Pulmonary artery endothelial cell (primary cell): ENCODE measurements around the gene FBXO39. TPM values are rescaled to one million over a fixed set of nuclear protein-coding genes. Genes with fewer than 3 reads are reported as not detected.
"Not testable (repeated sequence)": the region's sequence is repeated elsewhere in the genome, so short reads cannot be mapped to it uniquely, and the experiment has no call there.

Experiments used
- DNase-seq: peaks from one replicate; pipeline ENCODE4 v3.0.0-alpha.2; 2011; ENCODE audit warnings: low read depth, low spot score
- total RNA-seq: library from RNA; depleted of rRNA; stranded (reverse); fragments of >200 nt; gene quantifications from 2 replicates; pipeline ENCODE4 v1.2.3, GENCODE V29; 2014

Gene FBXO39
- total RNA-seq, 1 donor from 2014 or later: 1.4 TPM

DNA sequence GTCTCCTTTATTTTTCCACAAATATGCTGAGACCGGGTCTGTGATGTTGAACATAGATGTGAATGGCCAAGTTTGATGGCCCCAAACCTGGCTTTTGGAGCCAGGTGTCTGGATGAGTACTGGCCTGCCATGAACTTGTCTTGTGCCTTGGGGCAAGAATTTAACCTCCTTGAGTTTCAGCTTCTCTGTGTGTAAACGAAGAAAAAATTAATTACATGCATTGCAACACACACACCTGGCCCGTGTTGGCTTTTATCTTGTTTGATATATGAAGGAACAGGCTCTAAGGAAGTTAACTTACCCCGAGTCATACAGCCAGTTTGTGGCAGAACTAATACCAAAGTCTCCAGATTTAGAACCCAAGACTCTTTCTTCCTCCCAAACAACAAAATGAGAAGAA lies 13.1 kb downstream of the FBXO39 start:
- no peak for DNase-seq

DNA sequence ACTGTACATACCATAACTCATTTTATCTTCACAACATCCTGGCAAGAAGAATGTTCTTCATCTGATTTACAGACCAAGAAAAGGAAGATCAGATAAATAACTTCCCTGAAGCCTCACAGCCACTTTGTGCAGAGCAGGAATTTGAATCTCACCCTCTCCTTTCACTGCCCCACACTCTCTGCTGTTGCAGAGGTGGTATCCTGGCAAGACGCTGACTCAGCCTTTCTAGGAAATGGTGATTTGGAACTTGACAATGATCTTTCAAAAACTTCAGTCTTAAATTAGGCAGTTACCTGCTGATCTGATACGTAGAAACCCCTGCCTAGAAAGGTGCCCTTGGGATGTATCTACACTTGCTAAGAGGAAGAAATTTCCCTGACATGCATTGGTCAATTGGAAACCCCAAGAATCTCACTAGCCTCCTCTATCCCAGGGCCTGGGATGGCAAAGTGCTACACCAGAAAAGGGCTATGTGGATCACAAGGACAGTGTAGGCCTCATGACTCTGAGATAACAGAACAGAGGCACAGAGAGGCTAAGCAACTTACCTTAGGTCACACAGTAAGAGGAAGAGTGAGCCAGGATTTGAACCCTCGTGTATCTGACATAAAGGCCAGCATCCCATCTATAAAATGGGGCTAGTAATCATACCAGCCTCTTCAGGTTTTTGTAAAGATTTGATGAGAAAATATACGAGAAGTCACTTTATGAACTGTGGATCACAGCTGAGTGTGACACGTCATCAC lies 17.9 kb downstream of the FBXO39 start:
- no peak for DNase-seq

DNA sequence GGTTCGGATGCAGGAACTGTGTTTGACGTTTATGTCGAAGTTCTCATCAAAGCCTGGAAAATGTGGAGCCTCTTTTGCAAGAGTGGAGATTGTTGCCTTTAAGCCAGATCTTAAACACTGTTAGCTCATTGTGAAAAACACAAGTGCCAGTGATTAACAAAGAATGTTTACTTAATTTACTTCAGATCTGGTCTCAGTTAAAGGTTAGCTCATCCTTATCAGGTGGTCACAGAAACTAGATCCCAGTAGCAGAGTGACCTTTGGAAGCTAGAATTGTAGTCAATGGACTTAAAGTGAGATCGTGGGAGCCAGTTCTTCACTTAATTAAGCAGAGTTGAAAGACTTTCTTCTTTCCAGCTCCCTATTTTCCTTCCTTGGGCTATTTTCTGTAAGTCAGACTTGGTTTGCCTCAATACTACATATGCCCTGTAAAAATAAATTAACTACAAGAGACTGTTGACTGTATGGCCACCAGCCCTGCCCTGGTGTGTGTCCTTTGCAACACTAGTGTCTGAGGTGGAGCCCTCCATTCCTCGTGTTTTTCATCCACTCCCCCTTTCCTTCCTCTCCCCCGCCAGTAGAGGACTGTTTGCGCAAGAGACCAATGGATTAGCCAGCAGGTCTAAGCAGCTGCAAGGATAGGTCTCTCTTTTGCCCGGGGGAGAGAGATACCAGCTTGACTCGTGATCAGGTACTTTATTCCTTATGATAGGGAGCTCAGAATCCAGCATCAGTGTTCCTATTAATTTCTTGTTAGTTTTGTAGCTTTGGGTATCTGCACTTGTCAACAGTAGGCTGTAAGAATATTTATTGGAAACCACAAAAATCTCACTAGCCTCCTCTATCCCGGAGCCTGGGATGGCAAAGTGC lies 20.2 kb downstream of the FBXO39 start:
- DNase-seq: no peak

DNA sequence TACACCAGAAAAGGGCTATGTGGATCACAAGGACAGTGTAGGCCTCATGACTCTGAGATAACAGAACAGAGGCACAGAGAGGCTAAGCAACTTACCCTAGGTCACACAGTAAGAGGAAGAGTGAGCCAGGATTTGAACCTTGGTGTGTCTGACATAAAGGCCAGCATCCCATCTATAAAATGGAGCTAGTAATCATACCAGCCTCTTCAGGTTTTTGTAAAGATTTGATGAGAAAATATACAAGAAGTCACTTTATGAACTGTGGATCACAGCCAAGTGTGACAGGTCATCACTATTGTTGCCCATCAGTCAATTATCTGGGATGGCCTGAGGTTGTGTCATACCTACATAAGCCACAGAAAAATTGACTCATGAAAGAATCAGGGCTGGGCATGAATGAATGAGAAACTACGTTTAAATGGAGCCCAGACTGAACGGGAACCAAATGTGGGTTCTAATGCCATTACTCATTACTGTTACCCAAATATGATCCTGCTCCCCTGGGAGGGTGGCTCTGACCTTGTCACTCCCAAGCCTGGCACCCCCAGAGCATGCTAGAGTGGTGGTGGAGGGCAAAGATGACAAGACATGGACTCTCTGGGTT lies 21.0 kb downstream of the FBXO39 start:
- no peak for DNase-seq

DNA sequence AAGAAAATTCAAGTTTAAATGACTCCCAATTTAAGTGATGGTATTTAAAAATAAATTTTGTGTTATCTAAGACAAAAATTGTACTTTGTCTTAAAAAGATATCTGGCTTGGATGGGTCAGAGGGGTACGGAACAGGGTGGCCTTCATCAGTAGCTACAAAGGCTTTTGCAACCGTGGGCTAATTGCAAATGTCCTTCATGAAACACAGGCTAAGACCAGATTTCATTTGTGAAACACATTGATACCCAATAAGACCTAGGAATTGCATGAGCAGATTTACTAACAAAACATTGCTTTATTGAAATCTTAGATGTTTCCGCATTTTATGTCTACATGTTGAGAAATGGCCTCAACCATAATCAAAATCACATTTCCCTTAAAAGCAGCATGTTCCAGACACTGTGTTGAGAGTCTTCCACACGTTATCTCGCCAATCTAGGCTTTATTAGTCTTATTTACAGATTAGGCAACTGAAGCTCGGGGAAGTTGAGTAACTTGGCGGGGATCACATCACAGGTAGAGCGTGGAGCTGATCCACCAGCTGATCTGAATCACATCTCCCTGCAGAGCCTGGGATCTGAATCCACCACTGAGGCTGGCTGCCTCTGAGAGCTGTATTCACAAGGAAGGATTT lies 21.8 kb downstream of the FBXO39 start:
- DNase-seq: no peak

DNA sequence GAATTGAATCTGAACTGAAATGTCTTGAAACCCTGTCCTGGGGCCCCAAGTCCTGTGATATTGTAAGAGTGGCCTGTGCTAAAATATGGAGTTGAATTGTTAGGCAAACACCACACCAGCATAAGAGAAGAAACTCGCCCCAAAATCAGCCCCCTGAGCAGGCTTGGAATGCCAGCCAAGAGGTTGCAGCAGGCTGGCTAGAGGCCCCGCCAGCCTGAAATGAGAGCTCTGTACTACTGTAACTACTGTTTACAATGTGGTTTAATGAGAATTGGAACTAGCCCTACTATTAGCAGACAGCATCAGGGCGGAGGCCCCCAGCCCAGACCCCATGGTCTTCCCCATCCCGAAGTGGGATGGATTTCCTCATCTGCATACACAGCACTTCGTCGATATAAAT lies 23.7 kb downstream of the FBXO39 start:
- no peak for DNase-seq

DNA sequence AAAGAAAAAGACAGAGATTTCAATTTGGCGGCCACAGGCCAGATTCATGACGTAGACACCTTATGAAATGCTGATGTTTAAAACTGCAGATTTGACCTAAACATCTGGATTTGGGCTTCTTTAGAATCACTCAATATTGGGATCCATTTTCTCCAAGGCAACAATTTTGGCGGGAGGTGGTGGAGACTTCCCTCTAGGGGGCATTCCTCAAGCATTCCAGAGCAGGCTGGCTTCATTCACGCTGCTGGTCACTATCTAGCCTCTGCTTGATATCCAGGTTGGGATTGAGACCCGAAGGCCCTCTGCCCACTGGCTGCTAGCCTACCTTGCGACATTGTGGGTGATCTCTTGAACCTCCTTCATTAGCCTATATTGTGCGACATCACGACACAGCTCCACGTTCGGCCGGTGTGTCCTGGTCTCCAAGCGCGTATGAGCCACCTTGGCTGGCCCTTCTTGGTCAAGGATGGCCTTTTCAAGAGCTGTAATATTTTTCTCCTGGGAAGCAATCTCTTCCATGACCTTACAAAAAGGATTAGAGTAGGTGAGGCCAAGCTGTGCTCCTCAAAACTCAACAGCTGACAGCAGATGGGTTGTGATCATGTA lies 24.5 kb downstream of the FBXO39 start:
- DNase-seq: no peak

DNA sequence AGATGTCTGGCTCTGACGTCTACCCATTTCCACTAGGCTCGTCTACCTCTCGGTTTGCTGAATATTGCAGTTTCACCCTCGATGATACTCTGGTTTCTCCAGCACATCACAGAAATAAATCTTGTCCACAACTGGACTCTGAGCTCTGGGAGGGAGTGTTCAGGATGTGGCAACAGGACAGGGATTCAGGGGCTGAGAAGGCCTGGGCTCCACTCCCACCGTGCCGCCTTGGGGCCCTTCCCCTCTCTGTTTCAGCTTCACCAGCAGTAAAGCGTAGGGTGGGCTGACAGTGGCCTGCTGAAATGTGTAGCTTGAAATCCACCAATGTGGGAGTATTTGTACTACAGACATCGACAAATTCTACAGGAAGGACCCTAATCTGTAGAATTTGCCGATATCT lies 35.5 kb downstream of the FBXO39 start:
- no peak for DNase-seq

DNA sequence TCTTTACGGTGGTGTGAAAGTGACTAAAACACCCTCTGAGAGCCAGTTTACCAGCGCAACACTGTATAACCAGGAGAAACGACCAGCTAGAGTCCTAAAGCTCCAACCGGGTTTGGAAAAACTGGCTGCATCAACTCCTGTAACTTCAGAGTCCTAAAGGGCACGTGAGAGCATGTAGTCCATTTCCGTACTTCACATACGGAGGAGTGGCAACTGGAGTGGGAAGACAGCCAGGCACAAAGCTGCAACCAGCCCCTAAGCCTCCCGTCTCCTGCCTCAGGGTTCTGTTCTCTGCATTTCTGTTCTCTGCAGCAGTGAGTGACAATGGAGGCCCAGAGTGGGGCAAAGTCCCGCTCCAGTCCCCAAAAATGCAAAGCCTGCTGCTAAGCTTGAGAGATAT lies 36.3 kb downstream of the FBXO39 start:
- DNase-seq: no peak

DNA sequence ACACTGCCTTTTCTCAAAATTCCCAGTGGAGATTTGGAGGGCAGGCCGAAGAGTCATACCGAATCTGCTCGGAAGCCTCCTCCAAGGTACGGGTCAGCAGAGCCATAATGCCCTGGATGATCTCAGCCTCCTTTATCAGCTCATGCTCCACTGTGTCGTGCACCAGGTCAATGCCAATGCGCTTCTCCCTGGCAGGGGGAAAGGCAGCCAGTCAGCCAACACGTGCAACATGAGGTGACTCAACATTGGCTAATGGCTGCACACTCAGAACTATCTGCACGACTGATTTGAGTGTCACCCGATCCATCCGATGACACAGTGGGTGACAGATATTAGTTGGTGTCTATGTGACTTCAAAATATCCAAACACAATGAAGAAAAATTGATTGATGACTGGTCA lies 39.8 kb downstream of the FBXO39 start:
- DNase-seq: no peak

DNA sequence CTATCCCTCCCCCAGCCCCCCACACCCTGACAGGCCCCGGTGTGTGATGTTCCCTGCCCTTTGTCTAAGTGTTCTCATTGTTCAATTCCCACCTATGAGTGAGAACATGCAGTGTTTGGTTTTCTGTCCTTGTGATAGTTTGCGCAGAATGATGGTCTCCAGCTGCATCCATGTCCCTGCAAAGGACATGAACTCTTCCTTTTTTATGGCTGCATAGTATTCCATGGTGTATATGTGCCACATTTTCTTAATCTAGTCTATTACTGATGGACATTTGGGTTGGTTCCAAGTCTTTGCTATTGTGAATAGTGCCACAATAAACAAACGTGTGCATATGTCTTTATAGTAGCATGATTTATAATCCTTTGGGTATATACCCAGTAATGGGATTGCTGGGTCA lies 40.4 kb downstream of the FBXO39 start:
- not testable (repeated sequence) for DNase-seq

DNA sequence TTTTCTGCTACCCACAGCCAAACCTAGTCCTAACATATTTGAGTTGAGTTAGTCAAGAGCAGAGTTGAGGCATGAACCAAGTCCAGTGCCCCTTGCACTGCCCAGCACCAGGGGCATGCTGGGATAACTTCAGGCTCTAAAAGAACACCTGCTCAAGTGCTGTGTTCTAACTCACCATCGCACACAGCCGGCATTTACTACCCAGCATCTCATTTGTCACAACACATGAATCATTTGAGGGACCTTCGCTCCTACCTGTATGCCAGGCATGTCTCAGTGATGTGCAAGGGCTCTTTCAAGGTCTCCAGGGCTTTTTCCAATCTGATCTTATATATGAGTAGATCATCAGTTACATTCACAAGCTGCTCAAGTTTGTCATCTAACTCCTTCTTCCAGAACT lies 42.9 kb downstream of the FBXO39 start:
- no peak for DNase-seq

DNA sequence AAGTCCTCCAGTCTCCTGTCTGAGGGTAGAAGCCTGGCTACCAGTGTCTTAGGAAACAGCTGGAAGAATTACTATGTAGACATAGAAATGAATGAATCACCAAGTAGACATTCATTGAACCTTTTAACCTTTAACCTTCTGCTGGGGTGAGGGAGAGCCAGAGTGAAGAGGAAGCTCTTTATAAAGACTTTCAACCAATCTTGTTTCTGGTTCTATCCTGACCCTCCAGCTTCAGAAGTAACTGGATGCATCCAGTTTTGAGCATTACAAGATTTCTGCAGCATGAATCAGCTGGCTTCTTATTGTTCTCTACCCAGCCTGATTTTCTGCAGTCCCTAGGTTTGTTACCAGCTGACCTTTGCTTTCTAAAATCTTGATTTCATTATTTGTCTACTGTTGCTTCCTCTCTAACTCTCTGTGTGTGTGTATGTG lies 47.0 kb downstream of the FBXO39 start:
- peak; percentile 26 for DNase-seq

DNA sequence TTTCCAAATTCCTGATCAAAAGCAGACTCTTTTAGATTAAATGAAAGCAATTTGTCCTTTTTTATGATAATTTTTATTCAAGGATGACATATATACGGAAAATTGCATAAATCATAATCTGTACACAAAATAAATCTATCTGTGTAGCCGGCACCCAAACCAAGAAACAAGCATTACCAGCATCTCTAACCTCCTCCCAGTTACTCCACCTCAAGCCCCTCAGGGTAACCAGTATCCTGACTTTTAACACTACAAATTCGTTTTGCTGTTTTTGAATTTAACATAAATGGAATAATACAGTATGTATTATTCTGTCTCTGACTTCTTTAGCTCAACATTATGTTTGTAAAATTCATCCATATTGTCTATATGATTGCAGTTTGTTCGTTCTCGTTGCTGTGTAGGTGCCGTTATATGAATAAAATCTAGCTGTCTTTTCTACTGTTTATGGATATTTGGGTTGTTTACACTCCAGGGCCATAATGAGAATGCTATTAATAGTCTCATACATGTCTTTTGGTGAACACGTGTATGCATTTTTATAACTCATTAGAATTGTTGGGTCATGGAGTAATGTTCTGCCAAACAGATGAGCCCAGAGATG lies 54.5 kb downstream of the FBXO39 start:
- DNase-seq: no peak

DNA sequence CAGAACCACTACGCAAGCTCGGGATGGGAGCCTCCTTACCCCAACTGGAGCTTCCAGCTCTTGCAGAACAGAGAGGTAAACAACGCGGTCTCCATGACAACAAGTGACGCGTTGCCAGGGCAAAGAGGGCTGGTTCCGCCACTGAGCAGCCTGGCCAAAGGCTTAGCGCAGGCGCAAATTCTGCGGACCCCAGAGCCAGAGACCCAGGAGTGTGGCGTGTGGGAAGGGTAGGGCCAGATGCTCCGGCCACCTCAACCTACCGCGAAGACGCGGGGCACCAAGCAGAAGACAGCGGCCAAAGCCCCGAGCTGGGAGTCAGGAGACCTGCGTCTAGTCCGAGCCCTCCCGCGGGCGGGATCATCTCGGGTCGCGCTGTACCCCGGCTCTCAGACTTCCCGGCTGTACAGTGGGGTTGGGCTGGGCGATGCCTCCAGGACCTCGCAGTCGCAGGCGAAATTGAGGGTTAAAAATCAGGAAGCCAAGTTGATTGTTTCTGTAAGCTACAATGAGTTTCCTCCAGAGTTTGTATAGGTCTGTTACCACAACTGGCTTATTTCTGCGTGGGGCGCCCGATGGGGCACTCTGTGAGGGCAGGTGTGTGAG lies 55.7 kb downstream of the FBXO39 start, which contains the start of gene TEKT1:
Gene TEKT1, minus strand, starts transcription at position 69 of the 603 bp plus-strand sequence. CDS start 1,353 bp downstream, outside the sequence.
- DNase-seq: peak; percentile 19

Other genes starting within 250 kb of the FBXO39 start
- 0.74 and 1.6 TPM in 2 replicates for gene PITPNM3, start 219.7 kb upstream of the FBXO39 start, total RNA-seq
- gene KIAA0753, start 135.5 kb upstream of the FBXO39 start, total RNA-seq: 8.9 and 9.3 TPM in 2 replicates
- 94.6 and 100 TPM in 2 replicates for gene TXNDC17, start 135.2 kb upstream of the FBXO39 start, total RNA-seq
- 17.6 and 19.1 TPM in 2 replicates for gene MED31, start 124.6 kb upstream of the FBXO39 start, total RNA-seq
- 0.35 and 0.40 TPM in 2 replicates for gene C17orf100, start 124.5 kb upstream of the FBXO39 start, total RNA-seq
- not detected in 2 replicates for gene SLC13A5, start 62.8 kb upstream of the FBXO39 start, total RNA-seq
- 11.5 and 23.9 TPM in 2 replicates for gene XAF1, start 20.2 kb upstream of the FBXO39 start, total RNA-seq
- gene TEKT1, start 55.5 kb downstream of the FBXO39 start, total RNA-seq: not detected in 2 replicates
- gene ALOX12, start 219.8 kb downstream of the FBXO39 start, total RNA-seq: not detected in 2 replicates
- 54.3 and 60.5 TPM in 2 replicates for gene RNASEK, start 236.4 kb downstream of the FBXO39 start, total RNA-seq
- gene BCL6B, start 246.8 kb downstream of the FBXO39 start, total RNA-seq: 101 and 117 TPM in 2 replicates